ENCODE data around the gene TRMT10A. TPM values are rescaled to one million over a fixed set of nuclear protein-coding genes. Genes with fewer than 3 reads are reported as not detected.

The TRMT10A gene
- total RNA-seq, 2 donors from 2014 or later: 2.1 to 2.6 TPM

- Histone ChIP-seq H3K4me3 (no peak overlapping the region), H3K27me3 (no peaks in the 10 kb centered on the region), H3K27ac (no peak overlapping the region), H3K36me3 (no peaks in the 10 kb centered on the region), H3K9me3 (no peaks in the 10 kb centered on the region), H3K4me1 (no peaks in the 10 kb centered on the region)
- no peak for DNase-seq (ENCODE audit: low spot score)
- no peak for TF ChIP-seq CTCF (IDR thresholded peaks at IDR 0.05)
These were observed 58.9 kb downstream of the TRMT10A start for GRCh38 chr4:99504804-99505502.

Other genes starting within 250 kb of the TRMT10A start
- 100 to 1,000 TPM; 111 to 477 TPM for gene ADH1B, start 242.6 kb downstream of the TRMT10A start, total RNA-seq
- gene ADH1C, start 211.3 kb downstream of the TRMT10A start, total RNA-seq: 10 to 100 TPM in 1 of 2 donors, 1 to 10 TPM in 1; 4.9 to 12.0 TPM
- not detected for gene ADH7, start 128.7 kb downstream of the TRMT10A start, total RNA-seq
- gene C4orf17, start 53.0 kb downstream of the TRMT10A start, total RNA-seq: not detected
- gene MTTP, start 10.8 kb upstream of the TRMT10A start, total RNA-seq: 1 to 10 TPM in 1 of 2 donors, under 1 TPM in 1; 0.51 to 1.1 TPM
- 10 to 100 TPM in 1 of 2 donors, 1 to 10 TPM in 1; 1.2 to 23.6 TPM for gene C4orf54, start 93.8 kb upstream of the TRMT10A start, total RNA-seq